Measurements from ENCODE around the gene FAHD1. TPM values are rescaled to one million over a fixed set of nuclear protein-coding genes. Genes with fewer than 3 reads are reported as not detected.
A peak's percentile ranks its signal among the peaks of the same experiment; 100 is the strongest.

Gene FAHD1
- total and polyA plus RNA-seq, 2 donors from 2014 or later: 36.4 to 108 TPM

DNA sequence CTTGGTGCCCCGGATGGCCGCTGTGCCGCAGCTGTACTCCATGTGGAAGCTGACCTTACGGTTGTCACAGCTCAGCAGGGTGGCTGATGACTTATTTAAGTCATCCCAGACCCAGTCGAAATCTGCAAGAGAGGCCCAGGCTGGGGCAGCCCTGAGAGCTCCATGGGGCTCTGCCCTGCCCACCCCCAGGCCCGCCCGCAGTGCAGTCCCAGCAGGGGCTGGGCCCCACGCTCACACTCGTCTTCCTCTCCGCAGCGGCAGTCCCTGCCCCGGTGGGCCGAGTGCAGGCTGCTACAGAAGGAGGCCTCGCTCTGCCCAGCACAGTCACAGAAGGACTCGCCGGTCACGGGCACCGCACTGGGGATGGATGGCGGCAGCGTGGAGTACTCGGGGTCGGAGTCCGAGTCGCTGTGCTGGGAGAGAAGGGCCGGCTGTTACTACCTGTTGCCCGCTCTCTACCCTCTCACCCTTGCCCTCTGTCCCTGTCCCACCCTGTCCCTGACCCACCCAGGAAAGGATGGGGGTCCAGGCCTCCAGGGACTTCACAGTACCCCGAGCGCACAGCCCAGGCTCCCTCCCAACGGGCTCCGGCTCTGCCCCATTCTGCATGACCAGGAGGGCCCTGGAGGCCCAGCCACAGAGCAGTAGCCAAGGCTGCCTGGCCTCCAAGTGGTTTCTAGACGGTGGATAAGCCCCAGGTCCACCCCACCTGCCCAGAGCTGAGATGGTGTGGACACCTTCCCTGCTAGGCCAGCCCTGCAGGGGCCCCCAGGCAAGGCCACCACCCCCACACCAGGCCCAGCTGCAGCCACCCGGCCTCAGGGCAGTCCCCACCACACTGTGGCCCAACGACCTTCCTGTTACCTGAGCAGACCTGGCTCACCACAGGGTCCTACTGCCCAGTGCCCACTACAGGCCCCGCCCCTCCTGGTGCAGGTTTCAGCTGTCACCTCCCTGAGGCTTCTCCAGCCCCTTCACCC is 48.5 kb upstream of the FAHD1 start:
- TF ChIP-seq, protein P1, sequence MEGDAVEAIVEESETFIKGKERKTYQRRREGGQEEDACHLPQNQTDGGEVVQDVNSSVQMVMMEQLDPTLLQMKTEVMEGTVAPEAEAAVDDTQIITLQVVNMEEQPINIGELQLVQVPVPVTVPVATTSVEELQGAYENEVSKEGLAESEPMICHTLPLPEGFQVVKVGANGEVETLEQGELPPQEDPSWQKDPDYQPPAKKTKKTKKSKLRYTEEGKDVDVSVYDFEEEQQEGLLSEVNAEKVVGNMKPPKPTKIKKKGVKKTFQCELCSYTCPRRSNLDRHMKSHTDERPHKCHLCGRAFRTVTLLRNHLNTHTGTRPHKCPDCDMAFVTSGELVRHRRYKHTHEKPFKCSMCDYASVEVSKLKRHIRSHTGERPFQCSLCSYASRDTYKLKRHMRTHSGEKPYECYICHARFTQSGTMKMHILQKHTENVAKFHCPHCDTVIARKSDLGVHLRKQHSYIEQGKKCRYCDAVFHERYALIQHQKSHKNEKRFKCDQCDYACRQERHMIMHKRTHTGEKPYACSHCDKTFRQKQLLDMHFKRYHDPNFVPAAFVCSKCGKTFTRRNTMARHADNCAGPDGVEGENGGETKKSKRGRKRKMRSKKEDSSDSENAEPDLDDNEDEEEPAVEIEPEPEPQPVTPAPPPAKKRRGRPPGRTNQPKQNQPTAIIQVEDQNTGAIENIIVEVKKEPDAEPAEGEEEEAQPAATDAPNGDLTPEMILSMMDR (IDR thresholded peaks at IDR 0.05; ENCODE audit: borderline replicate concordance, extremely low read depth, insufficient read depth): no peak
- Histone ChIP-seq H3K4me1 (ENCODE audit: control insufficient read depth in 2 of 3, insufficient read depth in 2 of 3, low read depth in 1 of 3, low read length in 3 of 3) (peaks cover 0 to 24% (median 14%) of the 10 kb centered on the region in 3 donors), H3K9me3 (ENCODE audit: control insufficient read depth in 2 of 3, insufficient read depth in 1 of 3, low read length in 3 of 3) (no peaks in the 10 kb centered on the region), H3K27ac (ENCODE audit: low read depth in 2 of 2, low read length in 2 of 2) (no peak overlapping the region), H3K9ac (ENCODE audit: low read length in 3 of 3) (no peak overlapping the region), H3K36me3 (ENCODE audit: control insufficient read depth in 2 of 3, insufficient read depth in 3 of 3, low read length in 3 of 3) (peaks cover 2 to 9% (median 4%) of the 10 kb centered on the region in 3 donors), H3K4me3 (ENCODE audit: low read length in 3 of 3) (no peak overlapping the region), H3K27me3 (ENCODE audit: control insufficient read depth, insufficient read depth, low read length) (no peaks in the 10 kb centered on the region)
- intact Hi-C loops (cut with DNase I): no loop called here
- no peak for FAIRE-seq
- peak in 1 of 5 donors; percentile 49 for DNase-seq

DNA sequence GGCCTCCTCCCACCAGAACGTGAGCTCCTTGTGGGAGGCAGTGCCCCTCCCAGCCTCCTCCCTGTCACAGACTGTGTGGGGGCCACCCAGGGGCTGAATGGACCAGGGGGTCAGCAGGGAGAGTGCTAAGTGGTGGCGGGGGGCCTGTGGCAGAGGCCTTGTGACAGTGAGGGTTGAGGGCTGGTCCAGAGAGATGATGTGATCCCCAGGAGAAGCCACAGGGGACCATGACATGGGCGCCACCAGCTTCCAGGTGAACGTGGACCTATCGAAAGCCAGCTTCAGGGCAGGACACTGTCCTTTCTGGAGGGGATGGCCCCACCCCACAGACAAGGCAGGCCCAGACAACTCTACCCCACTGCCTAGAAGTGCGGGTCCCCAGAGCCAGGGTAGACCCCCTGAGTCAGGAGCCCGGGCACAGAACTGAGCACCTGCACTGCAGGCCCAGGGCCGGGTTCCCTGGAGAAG is 47.7 kb upstream of the FAHD1 start:
- peaks cover 2 to 9% (median 4%) of the 10 kb centered on the region in 3 donors for H3K36me3 ChIP-seq (ENCODE audit: control insufficient read depth in 2 of 3, insufficient read depth in 3 of 3, low read length in 3 of 3)
- H3K27ac ChIP-seq (ENCODE audit: low read depth in 2 of 2, low read length in 2 of 2): no peak overlapping the region
- no peaks in the 10 kb centered on the region for H3K9me3 ChIP-seq (ENCODE audit: control insufficient read depth in 2 of 3, insufficient read depth in 1 of 3, low read length in 3 of 3)
- no peak overlapping the region for H3K4me3 ChIP-seq (ENCODE audit: low read length in 3 of 3)
- no peak for DNase-seq
- TF ChIP-seq, protein P1 (IDR thresholded peaks at IDR 0.05; ENCODE audit: borderline replicate concordance, extremely low read depth, insufficient read depth): no peak
- H3K9ac ChIP-seq (ENCODE audit: low read length in 3 of 3): no peak overlapping the region
- intact Hi-C loops (cut with DNase I): no loop called here
- no peaks in the 10 kb centered on the region for H3K27me3 ChIP-seq (ENCODE audit: control insufficient read depth, insufficient read depth, low read length)
- FAIRE-seq: no peak
- H3K4me1 ChIP-seq (ENCODE audit: control insufficient read depth in 2 of 3, insufficient read depth in 2 of 3, low read depth in 1 of 3, low read length in 3 of 3): peaks cover 0 to 21% (median 14%) of the 10 kb centered on the region in 3 donors

DNA sequence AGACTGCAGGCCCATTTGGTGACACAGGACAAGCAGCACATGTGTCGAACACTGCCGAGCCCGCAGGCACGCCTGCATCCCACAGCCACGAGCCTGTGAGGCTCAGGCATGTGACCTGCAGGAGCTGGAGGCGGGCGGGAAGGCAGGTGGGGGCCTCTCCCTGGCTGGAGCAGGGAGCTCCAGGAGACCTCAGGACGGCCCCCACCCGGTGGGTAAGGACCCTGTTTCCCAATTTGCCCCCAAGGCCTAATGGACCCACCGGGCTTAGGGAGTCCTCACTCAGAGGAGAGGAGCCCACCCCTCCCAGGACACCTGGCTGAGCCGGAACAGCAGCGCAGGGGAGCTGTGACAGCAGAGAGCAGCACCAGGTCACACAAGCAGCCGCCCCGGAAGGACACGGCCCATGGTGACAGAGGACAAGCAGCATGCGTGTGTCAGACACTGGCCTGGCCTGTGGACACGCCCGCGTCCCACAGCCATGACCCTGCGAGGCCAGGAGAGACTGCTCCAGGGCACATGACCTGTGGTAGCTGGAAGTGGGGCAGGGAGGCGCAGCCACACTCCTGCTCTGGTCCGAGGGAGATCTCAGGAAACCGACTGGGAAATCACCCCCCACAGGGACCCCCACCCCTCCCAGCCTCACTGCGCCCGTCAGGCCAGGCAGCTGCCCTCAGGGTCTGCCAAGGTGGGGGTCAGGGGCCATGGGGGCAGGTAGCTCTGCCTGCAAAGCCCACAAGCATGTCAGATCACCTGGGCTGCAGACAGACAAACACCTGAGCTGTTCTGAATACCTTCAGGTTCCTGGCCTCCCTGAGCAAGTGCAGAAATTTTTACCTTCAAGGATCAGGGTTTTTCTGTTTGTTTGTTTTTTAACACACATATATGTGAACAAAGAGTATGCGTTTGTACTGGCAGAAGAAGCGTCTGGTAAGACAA is 47.0 kb upstream of the FAHD1 start:
- no peak overlapping the region for H3K9ac ChIP-seq (ENCODE audit: low read length in 3 of 3)
- H3K27ac ChIP-seq (ENCODE audit: low read depth in 2 of 2, low read length in 2 of 2): no peak overlapping the region
- TF ChIP-seq, protein P1 (IDR thresholded peaks at IDR 0.05; ENCODE audit: borderline replicate concordance, extremely low read depth, insufficient read depth): no peak
- peak in 1 of 5 donors; percentile 54 for DNase-seq
- FAIRE-seq: no peak
- no peaks in the 10 kb centered on the region for H3K9me3 ChIP-seq (ENCODE audit: control insufficient read depth in 2 of 3, insufficient read depth in 1 of 3, low read length in 3 of 3)
- intact Hi-C loops (cut with DNase I): no loop called here
- H3K4me3 ChIP-seq (ENCODE audit: low read length in 3 of 3): no peak overlapping the region
- H3K27me3 ChIP-seq (ENCODE audit: control insufficient read depth, insufficient read depth, low read length): no peaks in the 10 kb centered on the region
- H3K4me1 ChIP-seq (ENCODE audit: control insufficient read depth in 2 of 3, insufficient read depth in 2 of 3, low read depth in 1 of 3, low read length in 3 of 3): peaks cover 0 to 16% (median 12%) of the 10 kb centered on the region in 3 donors
- H3K36me3 ChIP-seq (ENCODE audit: control insufficient read depth in 2 of 3, insufficient read depth in 3 of 3, low read length in 3 of 3): peaks cover 2 to 9% (median 4%) of the 10 kb centered on the region in 3 donors

Data from kidney (tissue), 14 donors.